ENCODE measurements around the gene RNPEP.

DNA sequence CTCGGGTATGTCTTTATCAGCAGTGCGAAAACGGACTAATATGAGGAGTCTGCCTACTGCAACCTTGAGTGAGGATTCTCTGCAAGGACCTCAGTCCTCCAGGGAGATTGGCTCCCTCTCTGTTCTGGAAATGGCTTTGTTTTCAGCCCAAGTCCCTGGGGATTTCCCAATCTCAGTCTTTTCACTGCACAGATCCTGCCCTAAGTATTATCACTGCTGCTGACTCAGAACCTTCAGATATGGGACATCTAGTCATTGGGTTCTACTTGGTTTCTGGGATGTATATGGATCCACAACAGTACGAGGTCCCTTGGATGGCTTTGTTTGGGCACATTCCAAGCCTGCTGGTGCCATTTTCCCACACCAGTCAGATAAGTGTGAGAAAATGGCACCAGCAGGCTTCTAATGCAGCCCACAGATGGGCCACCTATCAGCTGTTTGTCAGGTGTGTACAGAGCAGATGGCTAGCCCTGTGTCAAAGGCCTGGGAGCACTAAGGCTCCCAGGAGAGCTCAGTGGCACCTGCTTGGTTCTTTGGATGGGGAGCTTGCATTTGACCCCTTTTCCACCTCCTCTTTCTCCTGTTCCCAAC lies 55.4 kb downstream of the RNPEP start:
- TF ChIP-seq, protein P1, sequence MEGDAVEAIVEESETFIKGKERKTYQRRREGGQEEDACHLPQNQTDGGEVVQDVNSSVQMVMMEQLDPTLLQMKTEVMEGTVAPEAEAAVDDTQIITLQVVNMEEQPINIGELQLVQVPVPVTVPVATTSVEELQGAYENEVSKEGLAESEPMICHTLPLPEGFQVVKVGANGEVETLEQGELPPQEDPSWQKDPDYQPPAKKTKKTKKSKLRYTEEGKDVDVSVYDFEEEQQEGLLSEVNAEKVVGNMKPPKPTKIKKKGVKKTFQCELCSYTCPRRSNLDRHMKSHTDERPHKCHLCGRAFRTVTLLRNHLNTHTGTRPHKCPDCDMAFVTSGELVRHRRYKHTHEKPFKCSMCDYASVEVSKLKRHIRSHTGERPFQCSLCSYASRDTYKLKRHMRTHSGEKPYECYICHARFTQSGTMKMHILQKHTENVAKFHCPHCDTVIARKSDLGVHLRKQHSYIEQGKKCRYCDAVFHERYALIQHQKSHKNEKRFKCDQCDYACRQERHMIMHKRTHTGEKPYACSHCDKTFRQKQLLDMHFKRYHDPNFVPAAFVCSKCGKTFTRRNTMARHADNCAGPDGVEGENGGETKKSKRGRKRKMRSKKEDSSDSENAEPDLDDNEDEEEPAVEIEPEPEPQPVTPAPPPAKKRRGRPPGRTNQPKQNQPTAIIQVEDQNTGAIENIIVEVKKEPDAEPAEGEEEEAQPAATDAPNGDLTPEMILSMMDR (IDR thresholded peaks at IDR 0.05) = no peak
- TF ChIP-seq POLR2A (IDR thresholded peaks at IDR 0.05) = no peak

Measured in tibial nerve (tissue), 3 donors.